Mesodermal cell (in vitro differentiated cells): Measurements from ENCODE around the gene TRABD.

Source experiments
- H3K27ac ChIP-seq: 2 replicates; pipeline ENCODE4 v1.7.0; 2013; ENCODE audit warnings: mild to moderate bottlenecking, low read depth, low read length, moderate library complexity; ENCODE audit not compliant: severe bottlenecking
- H3K36me3 ChIP-seq: 2 replicates; pipeline ENCODE4 v1.7.1; 2013; ENCODE audit warnings: mild to moderate bottlenecking, low read length, moderate library complexity; ENCODE audit not compliant: control insufficient read depth, insufficient read depth
- H3K4me1 ChIP-seq: one replicate; pipeline ENCODE4 v1.7.1; 2013; ENCODE audit warnings: mild to moderate bottlenecking, low read length; ENCODE audit not compliant: insufficient read depth, control insufficient read depth, poor library complexity, severe bottlenecking
- H3K4me3 ChIP-seq: 2 replicates; pipeline ENCODE4 v1.7.0; 2013; ENCODE audit warnings: low read length, control low read depth, mild to moderate bottlenecking; ENCODE audit not compliant: insufficient read depth, poor library complexity, severe bottlenecking; ENCODE audit errors: extremely low read depth
- H3K9me3 ChIP-seq: 2 replicates; pipeline ENCODE4 v1.7.1; 2013; ENCODE audit warnings: mild to moderate bottlenecking, low read length, moderate library complexity; ENCODE audit not compliant: control insufficient read depth
- WGBS, 2 experiments: methylation state at CpG; one replicate each; pipeline ENCODE4 v1.1.5; 2013; ENCODE audit warnings: missing lambda C conversion rate in 2 of 2; ENCODE audit not compliant: insufficient coverage in 2 of 2; 5-methylcytosine and 5-hydroxymethylcytosine counted together

Gene TRABD

GRCh38 chr22:50216684-50217520 is 31.2 kb downstream of the TRABD start:
- Histone ChIP-seq H3K9me3 (no peaks in the 10 kb centered on the region), H3K4me3 (no peak overlapping the region), H3K27ac (no peak overlapping the region), H3K36me3 (peaks cover 86% of the 10 kb centered on the region), H3K4me1 (no peaks in the 10 kb centered on the region)
- 96 to 97% methylated on average over 55 to 57 of the region's 57 CpGs for WGBS, 2 experiments

GRCh38 chr22:50217543-50218152 is 31.9 kb downstream of the TRABD start:
- 92% methylated on average over 15 to 18 of the region's 21 CpGs for WGBS, 2 experiments
- H3K36me3 ChIP-seq = peaks cover 86% of the 10 kb centered on the region
- H3K9me3 ChIP-seq = no peaks in the 10 kb centered on the region
- no peak overlapping the region for H3K4me3 ChIP-seq
- no peaks in the 10 kb centered on the region for H3K4me1 ChIP-seq
- no peak overlapping the region for H3K27ac ChIP-seq

GRCh38 chr22:50218153-50218995 is 32.7 kb downstream of the TRABD start:
- no peak overlapping the region for H3K27ac ChIP-seq
- H3K4me1 ChIP-seq = no peaks in the 10 kb centered on the region
- no peaks in the 10 kb centered on the region for H3K9me3 ChIP-seq
- WGBS, 2 experiments = 93 to 95% methylated on average over 40 to 43 of the region's 43 CpGs
- H3K36me3 ChIP-seq = peaks cover 86% of the 10 kb centered on the region
- H3K4me3 ChIP-seq = no peak overlapping the region

- WGBS, 2 experiments = 87 to 90% methylated on average over 39 to 42 of the region's 42 CpGs
These were observed 33.4 kb downstream of the TRABD start for GRCh38 chr22:50218996-50219727.

GRCh38 chr22:50219800-50220602 is 34.3 kb downstream of the TRABD start:
- H3K36me3 ChIP-seq = peaks cover 87% of the 10 kb centered on the region
- H3K4me1 ChIP-seq = no peaks in the 10 kb centered on the region
- no peak overlapping the region for H3K27ac ChIP-seq
- no peak overlapping the region for H3K4me3 ChIP-seq
- 95 to 97% methylated on average over 15 to 23 of the region's 25 CpGs for whole genome bisulfite sequencing, 2 experiments
- H3K9me3 ChIP-seq = no peaks in the 10 kb centered on the region

More at GRCh38 chr22:50218996-50219727, 33.4 kb downstream of the TRABD start:
- H3K27ac ChIP-seq = no peak overlapping the region
- no peaks in the 10 kb centered on the region for H3K9me3 ChIP-seq
- H3K4me1 ChIP-seq = no peaks in the 10 kb centered on the region
- H3K36me3 ChIP-seq = peaks cover 87% of the 10 kb centered on the region
- no peak overlapping the region for H3K4me3 ChIP-seq

- Histone ChIP-seq H3K4me1 (no peaks in the 10 kb centered on the region), H3K27ac (no peak overlapping the region), H3K36me3 (peaks cover 87% of the 10 kb centered on the region), H3K4me3 (no peak overlapping the region), H3K9me3 (no peaks in the 10 kb centered on the region)
- WGBS, 2 experiments = 94 to 97% methylated on average over 41 to 42 of the region's 45 CpGs
These were observed 35.1 kb downstream of the TRABD start for GRCh38 chr22:50220603-50221409.

GRCh38 chr22:50221410-50222300 is 35.9 kb downstream of the TRABD start:
- no peak overlapping the region for H3K4me3 ChIP-seq
- no peak overlapping the region for H3K27ac ChIP-seq
- H3K9me3 ChIP-seq = no peaks in the 10 kb centered on the region
- WGBS, 2 experiments = 93 to 96% methylated on average over 17 to 19 of the region's 19 CpGs
- no peaks in the 10 kb centered on the region for H3K4me1 ChIP-seq
- H3K36me3 ChIP-seq = peaks cover 81% of the 10 kb centered on the region

GRCh38 chr22:50222508-50222907 is 36.8 kb downstream of the TRABD start:
- H3K27ac ChIP-seq = no peak overlapping the region
- WGBS, 2 experiments = 93 to 96% methylated on average over 4 to 7 of the region's 8 CpGs
- H3K4me1 ChIP-seq = no peaks in the 10 kb centered on the region
- peaks cover 73% of the 10 kb centered on the region for H3K36me3 ChIP-seq
- no peaks in the 10 kb centered on the region for H3K9me3 ChIP-seq
- no peak overlapping the region for H3K4me3 ChIP-seq
